HEK293T (cell line): ENCODE data around the gene DERA.

Experiments used
- ARNT ChIP-seq: fragments of 450-650 bp; IDR thresholded peaks from 2 replicates; pipeline ENCODE4 v1.6.1; 2017; ENCODE audit warnings: mild to moderate bottlenecking
- BHLHE40 ChIP-seq: fragments of 450-650 bp; IDR thresholded peaks from 2 replicates; pipeline ENCODE4 v1.6.1; 2016; ENCODE audit warnings: mild to moderate bottlenecking, moderate library complexity, borderline replicate concordance
- CTBP1 ChIP-seq: fragments of 450-650 bp; IDR thresholded peaks from 2 replicates; pipeline ENCODE4 v1.6.1; 2016; ENCODE audit warnings: borderline replicate concordance
- ELF4 ChIP-seq: fragments of 450-650 bp; IDR thresholded peaks from 2 replicates; pipeline ENCODE4 v1.6.1; 2017; ENCODE audit warnings: antibody characterized with exemption
- FOXA1 ChIP-seq: fragments of 450-650 bp; IDR thresholded peaks from 2 replicates; pipeline ENCODE4 v1.6.1; 2016; ENCODE audit warnings: mild to moderate bottlenecking
- FOXM1 ChIP-seq: fragments of 450-650 bp; IDR thresholded peaks from 2 replicates; pipeline ENCODE4 v1.6.1; 2017; ENCODE audit warnings: mild to moderate bottlenecking, borderline replicate concordance
- HDGF ChIP-seq: fragments of 450-650 bp; IDR thresholded peaks from 2 replicates; pipeline ENCODE4 v1.6.1; 2017; ENCODE audit warnings: antibody characterized with exemption, borderline replicate concordance
- L3MBTL2 ChIP-seq: fragments of 450-650 bp; conservative IDR thresholded peaks from 2 replicates; pipeline ENCODE4 v1.6.1; 2016; ENCODE audit warnings: mild to moderate bottlenecking
- LEF1 ChIP-seq: fragments of 450-650 bp; IDR thresholded peaks from 2 replicates; pipeline ENCODE4 v1.6.1; 2017; ENCODE audit warnings: mild to moderate bottlenecking, borderline replicate concordance
- NFRKB ChIP-seq: fragments of 450-650 bp; IDR thresholded peaks from 2 replicates; pipeline ENCODE4 v1.6.1; 2016; ENCODE audit warnings: mild to moderate bottlenecking, moderate library complexity
- SP1 ChIP-seq: fragments of 450-650 bp; IDR thresholded peaks from 2 replicates; pipeline ENCODE4 v1.6.1; 2017
- SUZ12 ChIP-seq: fragments of 450-650 bp; IDR thresholded peaks from 2 replicates; pipeline ENCODE4 v1.6.1; 2016; ENCODE audit warnings: mild to moderate bottlenecking
- TARDBP ChIP-seq: fragments of 450-650 bp; IDR thresholded peaks from 2 replicates; pipeline ENCODE4 v1.6.1; 2016
- ZNF384 ChIP-seq: fragments of 450-650 bp; IDR thresholded peaks from 2 replicates; pipeline ENCODE4 v1.6.1; 2016

- no peak for TF ChIP-seq NFRKB
- no peak for TF ChIP-seq ELF4
- TF ChIP-seq TARDBP = no peak
- TF ChIP-seq FOXA1 = no peak
- no peak for TF ChIP-seq FOXM1
- no peak for TF ChIP-seq ARNT
- no peak for TF ChIP-seq SP1
- no peak for TF ChIP-seq SUZ12
- no peak for TF ChIP-seq ZNF384
- TF ChIP-seq HDGF = no peak
- no peak for TF ChIP-seq LEF1
- no peak for TF ChIP-seq BHLHE40
- no peak for TF ChIP-seq L3MBTL2
- no peak for TF ChIP-seq CTBP1
Observed at GRCh38 chr12:15956413-15957185, 45.5 kb downstream of the DERA start.
